Kidney (tissue), 14 donors: ENCODE data around the gene ING3. TPM values are rescaled to one million over a fixed set of nuclear protein-coding genes. Genes with fewer than 3 reads are reported as not detected.
"Not testable (repeated sequence)": the region's sequence is repeated elsewhere in the genome, so short reads cannot be mapped to it uniquely, and the experiment has no call there.

Experiments used
- DNase-seq, 5 donors: peaks; one replicate each; pipeline ENCODE4 v3.0.0-alpha.2; 2013 to 2020
- FAIRE-seq: peaks from 2 replicates; lab custom pipeline; 2012; peaks lifted over from hg19 to GRCh38; lab: Jason Lieb, UNC
- H3K27ac ChIP-seq, 2 donors: one replicate each; pipeline ENCODE4 v1.7.0; 2013; ENCODE audit warnings: low read depth in 2 of 2, low read length in 2 of 2, inconsistent platforms in 1 of 2
- H3K27me3 ChIP-seq: one replicate; pipeline ENCODE4 v1.7.1; 2013; ENCODE audit warnings: low read length, inconsistent platforms; ENCODE audit not compliant: control insufficient read depth, insufficient read depth
- H3K36me3 ChIP-seq, 3 donors: one replicate each; pipeline versions ENCODE4 v1.7.0 to v1.7.1; 2013; ENCODE audit warnings: low read length in 3 of 3, control low read depth in 1 of 3, inconsistent platforms in 1 of 3; ENCODE audit not compliant: insufficient read depth in 3 of 3, control insufficient read depth in 2 of 3
- H3K4me1 ChIP-seq, 3 donors: one replicate each; pipeline versions ENCODE4 v1.7.0 to v1.7.1; 2013; ENCODE audit warnings: low read length in 3 of 3, inconsistent platforms in 1 of 3, low read depth in 1 of 3; ENCODE audit not compliant: control insufficient read depth in 2 of 3, insufficient read depth in 2 of 3
- H3K4me3 ChIP-seq, 3 donors: one replicate each; pipeline versions ENCODE4 v1.7.0 to v1.8.1; 2013; ENCODE audit warnings: low read length in 3 of 3, control low read depth in 1 of 3, inconsistent platforms in 1 of 3
- H3K9ac ChIP-seq, 3 donors: one replicate each; pipeline versions ENCODE4 v1.7.0 to v1.7.1; 2013; ENCODE audit warnings: low read length in 3 of 3, control low read depth in 1 of 3, inconsistent platforms in 1 of 3
- H3K9me3 ChIP-seq, 3 donors: one replicate each; pipeline versions ENCODE4 v1.7.0 to v1.7.1; 2013; ENCODE audit warnings: low read length in 3 of 3, control low read depth in 1 of 3, inconsistent platforms in 1 of 3; ENCODE audit not compliant: control insufficient read depth in 2 of 3, insufficient read depth in 1 of 3
- CTCF ChIP-seq: IDR thresholded peaks from 3 replicates; pipeline ENCODE4 v1.5.1; 2012; ENCODE audit warnings: mild to moderate bottlenecking, moderate library complexity, borderline replicate concordance; ENCODE audit not compliant: insufficient read depth; ENCODE audit errors: extremely low read depth
- intact Hi-C: fragments of 100-400 bp; cut with DNase I; formaldehyde crosslinking; loops from one replicate; pipeline ENCODE4 v1.11.1; 2022
- polyA plus RNA-seq: library from polyadenylated mRNA; stranded (reverse); fragments of 350-450 nt; fragmentation: Illumina TruSeq; extraction: RNeasy Lipid Tissue Mini Kit (QIAGEN cat#74804); gene quantifications from one replicate; pipeline ENCODE4 v1.2.3, GENCODE V29; 2014; ENCODE audit warnings: low read depth, low replicate concordance; ENCODE audit not compliant: insufficient read depth
- total RNA-seq: library from RNA; stranded (reverse); fragmentation: NEBNext Ultra II Directional; extraction: Animal tissue kit (Norgen Biotek cat#: 25700); gene quantifications from one replicate; pipeline ENCODE4 v1.2.1, GENCODE V29; 2021
- donor health status: control.
- donor health status: control.
- donor health status: control.
- donor health status: control.
- donor health status: control.
- donor health status: DM: yes; HTN: yes; CAD: no.
- donor health status: Normal renal cell carcinoma (clear cell type).

ING3 gene
- total and polyA plus RNA-seq, 2 donors from 2014 or later = 5.2 to 20.8 TPM

GRCh38 chr7:120979765-120980499 lies 29.4 kb downstream of the ING3 start:
- no peak for FAIRE-seq

GRCh38 chr7:120981117-120981516 lies 30.5 kb downstream of the ING3 start:
- H3K27ac ChIP-seq = no peak overlapping the region
- H3K9me3 ChIP-seq = no peaks in the 10 kb centered on the region
- DNase-seq (no peak), FAIRE-seq (no peak)
- no peak overlapping the region for H3K9ac ChIP-seq
- no peaks in the 10 kb centered on the region for H3K4me1 ChIP-seq
- H3K27me3 ChIP-seq = no peaks in the 10 kb centered on the region
- no peak for TF ChIP-seq CTCF
- H3K36me3 ChIP-seq = peaks cover 0 to 2% (median 0%) of the 10 kb centered on the region in 3 donors
- H3K4me3 ChIP-seq = no peak overlapping the region
- intact Hi-C loops = loop anchor here (10.0 kb wide), 1 partner anchor 124 kb away; no protein-coding TSS in a partner anchor

More at GRCh38 chr7:120979765-120980499, 29.4 kb downstream of the ING3 start:
- H3K4me3 ChIP-seq = no peak overlapping the region
- no peak for DNase-seq
- intact Hi-C loops = loop anchor here (10.0 kb wide), 1 partner anchor 125 kb away; no protein-coding TSS in a partner anchor
- H3K27me3 ChIP-seq = no peaks in the 10 kb centered on the region
- H3K9me3 ChIP-seq = no peaks in the 10 kb centered on the region
- no peak overlapping the region for H3K27ac ChIP-seq
- H3K36me3 ChIP-seq = peaks cover 0 to 4% (median 2%) of the 10 kb centered on the region in 3 donors
- H3K4me1 ChIP-seq = no peaks in the 10 kb centered on the region
- H3K9ac ChIP-seq = no peak overlapping the region
- no peak for TF ChIP-seq CTCF

GRCh38 chr7:120981888-120982615 lies 31.5 kb downstream of the ING3 start:
- Histone ChIP-seq H3K36me3 (no peaks in the 10 kb centered on the region), H3K27me3 (no peaks in the 10 kb centered on the region), H3K4me1 (no peaks in the 10 kb centered on the region), H3K27ac (no peak overlapping the region), H3K9me3 (no peaks in the 10 kb centered on the region), H3K9ac (no peak overlapping the region), H3K4me3 (no peak overlapping the region)
- TF ChIP-seq CTCF = no peak
- intact Hi-C loops = loop anchor here (10.0 kb wide), 1 partner anchor 123 kb away; no protein-coding TSS in a partner anchor
- DNase-seq (no peak), FAIRE-seq (no peak)

GRCh38 chr7:120983592-120983991 lies 33.0 kb downstream of the ING3 start:
- intact Hi-C loops = loop anchor here (10.0 kb wide), 1 partner anchor 121 kb away; no protein-coding TSS in a partner anchor

More at GRCh38 chr7:120983592-120983991, 33.0 kb downstream of the ING3 start:
- not testable (repeated sequence) for H3K9me3 ChIP-seq, H3K27me3 ChIP-seq, FAIRE-seq, H3K4me1 ChIP-seq, DNase-seq, H3K9ac ChIP-seq, H3K36me3 ChIP-seq, H3K4me3 ChIP-seq, H3K27ac ChIP-seq
